GM21825 (cell line): Measurements from ENCODE around the gene ANK3.
"Not testable (repeated sequence)": the region's sequence is repeated elsewhere in the genome, so short reads cannot be mapped to it uniquely, and the experiment has no call there.

ENCODE experiments used
- ATAC-seq: cut with Tn5 transposase; IDR thresholded peaks from one replicate; pipeline ENCODE4 v1.9.1; 2021; ENCODE audit warnings: mild to moderate bottlenecking, moderate library complexity; ENCODE audit not compliant: unreplicated experiment

The ANK3 gene

DNA sequence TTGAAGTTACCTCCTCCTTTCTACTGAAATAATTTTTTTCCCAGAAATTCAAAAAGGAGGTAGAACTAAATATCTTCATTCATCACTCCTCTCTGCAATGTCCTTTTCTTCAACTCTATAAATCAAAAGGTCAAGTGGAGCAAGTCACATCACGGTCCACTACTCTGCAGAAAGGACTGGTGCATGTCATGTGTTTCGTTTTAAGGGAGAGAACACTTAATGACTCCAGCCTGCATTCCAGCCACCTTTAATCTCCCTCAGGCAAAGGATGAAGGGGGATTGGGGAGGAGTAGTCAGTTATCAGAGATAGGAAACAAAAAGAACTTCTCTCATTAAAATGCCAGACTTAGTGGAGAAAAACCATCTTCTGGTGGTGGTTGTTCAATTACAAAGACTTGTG lies 78.9 kb downstream of the ANK3 start:
- no peak for ATAC-seq

DNA sequence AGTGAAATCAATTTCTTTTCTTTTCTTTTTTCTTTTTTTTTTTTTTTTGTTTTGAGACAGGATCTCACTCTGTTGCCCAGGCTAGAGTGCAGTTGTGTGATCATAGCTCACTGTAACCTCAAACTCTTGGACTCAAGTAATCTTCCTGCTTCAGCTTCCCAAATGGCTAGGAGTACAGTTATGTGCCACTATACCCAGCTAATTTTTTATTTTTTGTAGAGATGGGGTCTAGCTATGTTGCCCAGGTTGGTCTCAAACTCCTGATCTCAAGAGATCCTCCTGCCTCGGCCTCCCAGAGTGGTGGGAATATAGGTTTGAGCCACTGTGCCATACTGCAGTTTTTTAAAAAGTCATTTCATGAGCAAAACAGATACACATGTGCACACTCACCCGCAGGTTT lies 79.8 kb downstream of the ANK3 start:
- no peak for ATAC-seq

DNA sequence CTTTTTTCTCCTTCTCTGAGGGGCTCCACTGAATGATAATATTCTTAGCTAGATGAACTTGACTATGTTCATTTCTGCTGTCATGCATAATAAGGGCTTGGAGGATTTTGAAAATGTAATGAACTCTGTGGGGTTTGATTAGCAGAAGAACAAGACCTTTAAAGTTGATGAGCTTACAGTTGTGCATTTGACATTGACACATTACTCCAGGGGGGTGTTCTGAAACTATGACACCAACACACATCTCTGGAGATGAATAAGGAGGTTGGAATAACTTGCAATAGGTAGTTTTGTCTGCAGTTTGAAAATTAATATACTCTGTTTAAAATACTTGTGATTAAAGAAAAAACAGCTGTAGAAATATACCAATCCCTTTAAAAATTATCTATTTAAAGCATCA lies 80.3 kb downstream of the ANK3 start:
- no peak for ATAC-seq

DNA sequence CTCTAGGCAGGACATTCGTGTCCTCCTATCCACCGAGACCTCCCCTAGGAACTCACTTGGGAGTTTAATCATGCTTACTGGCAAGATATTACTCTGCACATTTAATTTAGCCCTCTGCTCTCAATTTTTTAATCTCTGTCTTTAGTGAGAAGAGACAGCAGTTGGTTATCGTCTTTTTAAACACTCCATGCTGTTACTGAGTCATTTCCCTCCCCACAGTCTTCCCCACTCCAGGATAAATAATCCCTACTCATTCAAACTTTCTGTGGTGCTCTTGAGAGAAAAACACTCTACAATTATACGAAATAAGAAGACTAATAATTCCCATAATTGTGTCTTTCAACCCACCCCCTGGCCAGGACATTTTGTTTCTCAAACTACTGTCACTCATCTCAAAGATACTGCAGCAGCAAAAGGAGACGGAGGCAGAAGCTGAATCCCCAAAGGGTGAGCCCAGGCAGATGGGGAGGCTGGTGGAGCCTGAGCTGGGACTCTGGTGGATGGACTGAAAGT lies 84.2 kb downstream of the ANK3 start:
- ATAC-seq, result no peak

DNA sequence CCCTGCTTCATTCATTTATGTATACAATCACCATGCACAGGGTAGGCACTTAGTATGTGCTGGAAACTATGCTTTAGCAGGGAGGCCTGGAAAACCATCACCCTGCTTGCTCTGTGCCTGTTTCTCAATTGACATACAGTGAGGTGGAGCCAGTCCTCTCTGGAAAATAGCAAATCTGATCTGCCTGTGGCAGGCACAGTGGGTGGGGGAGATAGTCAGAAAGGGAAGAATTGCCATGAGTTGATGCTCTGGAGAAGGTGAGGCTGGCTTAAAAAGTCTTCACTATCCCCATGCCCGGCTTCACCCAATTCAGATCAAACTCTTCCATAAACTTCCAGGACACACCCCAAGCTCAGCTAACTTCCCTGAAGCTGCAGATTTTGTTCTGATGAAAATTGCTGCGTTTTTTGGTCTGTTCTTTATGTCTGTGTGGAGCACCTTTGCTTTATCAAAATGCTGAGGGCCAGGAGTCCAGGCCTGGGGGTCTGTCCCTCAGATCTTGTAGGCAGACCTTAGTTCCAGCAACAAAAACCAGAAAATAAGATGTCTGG lies 84.8 kb downstream of the ANK3 start:
- no peak for ATAC-seq

DNA sequence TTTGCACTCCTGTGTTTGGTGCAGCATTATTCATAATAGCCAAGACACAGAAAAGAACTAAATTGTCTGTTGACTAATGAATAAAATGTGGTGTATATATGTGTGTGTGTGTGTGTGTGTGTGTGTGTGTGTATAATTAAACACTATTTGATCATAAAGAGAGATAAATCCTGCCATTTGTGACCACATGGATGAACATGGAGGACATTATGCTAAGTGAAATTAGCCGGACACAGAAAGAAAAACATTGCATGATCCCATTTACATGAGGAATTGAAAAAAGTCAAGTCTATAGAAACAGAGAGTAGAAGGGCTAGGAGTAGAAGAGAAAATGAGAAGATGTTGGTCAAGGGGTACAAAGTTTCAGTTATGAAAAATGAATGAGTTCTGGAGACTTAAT lies 85.9 kb downstream of the ANK3 start:
- ATAC-seq, result no peak

DNA sequence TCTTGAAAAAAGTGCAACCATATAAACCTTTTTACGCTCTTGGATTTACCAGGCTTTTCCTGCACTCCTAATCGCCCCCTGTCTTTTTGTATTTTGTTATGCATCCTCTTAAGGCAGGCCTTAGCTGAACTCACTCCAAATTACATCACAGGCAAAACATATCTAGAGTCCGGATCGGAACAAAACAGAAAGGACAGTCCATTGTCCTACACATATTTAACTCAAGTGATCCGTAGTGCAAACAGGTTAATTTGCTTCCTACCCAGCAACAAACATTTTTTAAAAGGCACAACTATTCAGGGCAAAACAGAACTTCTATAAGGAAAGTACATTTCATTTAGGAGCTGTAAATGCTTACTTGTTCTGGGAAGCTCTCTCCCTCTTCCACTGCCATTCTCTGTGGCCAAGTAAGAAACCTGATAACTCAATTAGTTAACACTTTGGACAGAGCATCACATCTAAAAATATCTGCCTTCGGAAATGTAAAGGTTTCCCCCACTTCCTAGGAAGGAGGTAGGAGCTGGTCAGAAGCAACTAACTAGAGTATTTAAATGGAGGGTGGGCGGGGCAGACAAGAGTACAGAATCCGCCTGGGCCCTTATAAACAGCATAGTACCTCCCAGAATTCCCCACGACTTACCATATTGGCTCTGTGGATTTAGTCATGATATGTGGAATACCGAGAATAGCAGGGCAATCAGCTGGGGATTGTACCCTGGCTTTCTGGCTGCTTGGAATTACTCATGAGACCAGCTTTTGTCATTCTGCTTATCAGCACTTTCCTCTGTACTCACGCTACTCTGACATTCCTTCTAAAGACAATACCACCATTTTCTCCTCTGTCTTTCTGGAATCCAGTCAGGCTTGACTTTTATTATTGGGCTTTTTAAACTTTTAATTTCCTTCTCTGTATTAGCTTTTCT lies 89.5 kb downstream of the ANK3 start:
- no peak for ATAC-seq

DNA sequence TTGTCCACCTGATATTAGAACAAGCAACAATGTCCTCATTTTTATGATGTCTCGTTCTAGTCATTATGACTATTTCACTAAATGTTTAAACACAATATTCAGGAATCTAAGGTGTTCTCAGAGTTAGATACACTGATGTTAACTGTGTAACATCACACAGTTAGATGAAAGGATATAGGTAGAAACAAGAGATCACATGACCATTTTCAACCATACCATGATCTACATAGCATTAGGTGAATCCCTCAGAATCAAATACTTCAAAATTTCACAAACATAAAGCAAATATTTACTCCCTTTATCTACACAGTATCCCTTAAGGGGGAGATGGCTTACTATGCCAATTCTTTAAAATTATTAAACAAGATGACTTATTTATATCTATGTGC lies 90.3 kb downstream of the ANK3 start:
- ATAC-seq, result no peak

DNA sequence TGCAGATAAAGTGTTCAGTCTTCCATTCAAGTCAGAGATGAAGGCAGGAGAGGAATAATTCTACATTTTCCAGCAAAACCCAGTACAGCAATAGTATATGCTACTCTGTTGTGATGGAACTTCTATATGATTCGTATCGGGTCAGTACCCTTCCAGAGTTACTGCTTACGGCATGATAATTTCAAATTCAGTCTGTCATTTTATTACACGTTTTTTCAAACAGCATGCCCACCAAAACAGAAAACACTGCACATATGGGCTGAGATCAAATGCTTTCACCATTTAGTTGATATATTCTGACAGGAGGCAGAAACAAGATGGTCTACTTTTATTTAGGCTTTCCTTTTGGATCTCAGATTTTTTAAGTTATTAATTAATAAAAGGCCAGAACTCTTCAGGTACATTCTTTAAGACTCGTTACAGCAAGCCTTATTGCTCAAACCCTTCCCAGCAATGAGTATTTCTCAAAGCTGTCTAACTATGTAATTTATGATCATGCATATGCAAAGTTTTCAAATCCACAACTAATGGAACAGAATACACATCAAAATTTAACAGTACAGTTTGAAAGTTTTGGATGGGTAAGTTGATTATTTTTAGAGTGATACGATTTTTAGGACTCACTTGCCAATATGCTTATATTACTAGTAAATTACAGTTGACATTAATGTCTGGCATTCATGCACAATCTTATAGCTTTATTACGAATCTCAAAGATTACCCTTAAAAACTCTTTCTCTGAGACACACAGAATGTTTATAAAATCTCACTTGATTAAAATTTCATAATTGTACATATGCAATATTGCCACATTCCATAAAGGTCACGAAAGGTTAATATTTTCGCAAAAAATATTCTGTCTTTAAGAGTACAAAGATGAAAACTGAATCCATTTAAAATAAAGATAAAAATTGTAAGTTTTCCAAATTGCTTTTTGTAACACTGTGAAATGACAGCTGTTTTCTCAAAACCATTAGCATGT lies 91.0 kb downstream of the ANK3 start:
- ATAC-seq, result no peak

DNA sequence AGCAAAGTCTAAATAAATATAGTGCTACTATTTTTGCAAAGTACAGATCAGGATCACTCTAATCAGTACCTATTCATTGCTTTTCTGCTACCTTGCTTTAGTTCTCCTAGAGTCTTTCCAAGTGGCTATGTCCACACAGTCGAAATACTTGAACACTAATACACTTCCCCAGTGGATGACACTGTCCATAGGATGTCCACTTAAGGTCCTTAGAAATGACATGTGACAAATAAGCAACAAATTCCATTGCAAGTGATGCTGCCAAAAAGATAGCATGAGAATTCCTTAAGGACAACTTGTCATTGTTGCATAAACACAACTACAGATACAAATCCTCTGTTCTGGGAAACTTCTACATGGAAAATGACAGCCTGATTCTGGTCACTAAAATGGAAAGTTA lies 93.6 kb downstream of the ANK3 start:
- ATAC-seq, result no peak

DNA sequence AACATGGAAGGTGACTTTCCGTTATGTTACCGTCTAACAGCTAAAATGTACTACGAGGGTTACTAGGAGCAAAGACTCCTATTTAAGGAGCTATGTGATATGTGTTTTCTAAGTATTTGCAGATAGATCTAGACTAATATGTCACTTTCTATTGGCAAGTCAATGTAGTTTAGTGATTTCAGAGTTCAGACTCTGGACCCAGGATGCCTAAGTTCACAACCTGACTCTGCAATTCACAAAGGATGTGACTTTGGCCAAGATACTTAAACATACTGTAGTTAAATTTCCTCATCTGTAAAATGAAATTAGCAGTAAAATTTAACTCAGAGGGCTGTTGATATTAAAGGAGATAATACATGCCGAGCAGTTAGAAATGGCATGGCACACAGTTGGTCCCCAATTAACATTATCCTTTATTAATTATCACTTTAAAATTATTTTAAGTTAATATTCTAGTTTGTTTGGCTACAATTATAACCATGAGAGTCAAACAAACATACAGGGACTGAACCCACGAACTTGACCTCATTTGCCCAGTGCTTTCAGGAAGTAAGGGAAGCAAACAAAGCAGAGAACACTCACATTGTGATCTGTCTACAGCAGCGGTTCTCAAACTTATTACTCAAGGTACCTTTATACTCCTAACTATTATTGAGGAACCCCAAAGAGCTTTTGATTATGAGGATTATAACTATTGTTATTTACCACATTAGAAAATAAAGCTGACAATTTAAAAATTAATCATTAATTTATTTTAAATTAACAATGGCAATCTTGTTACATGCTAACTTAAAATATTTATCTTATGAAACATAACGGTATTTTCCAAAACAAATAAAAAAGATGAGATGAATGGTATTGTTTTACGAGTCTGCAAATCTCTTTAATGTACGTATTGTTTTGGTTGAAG lies 94.4 kb downstream of the ANK3 start:
- no peak for ATAC-seq

DNA sequence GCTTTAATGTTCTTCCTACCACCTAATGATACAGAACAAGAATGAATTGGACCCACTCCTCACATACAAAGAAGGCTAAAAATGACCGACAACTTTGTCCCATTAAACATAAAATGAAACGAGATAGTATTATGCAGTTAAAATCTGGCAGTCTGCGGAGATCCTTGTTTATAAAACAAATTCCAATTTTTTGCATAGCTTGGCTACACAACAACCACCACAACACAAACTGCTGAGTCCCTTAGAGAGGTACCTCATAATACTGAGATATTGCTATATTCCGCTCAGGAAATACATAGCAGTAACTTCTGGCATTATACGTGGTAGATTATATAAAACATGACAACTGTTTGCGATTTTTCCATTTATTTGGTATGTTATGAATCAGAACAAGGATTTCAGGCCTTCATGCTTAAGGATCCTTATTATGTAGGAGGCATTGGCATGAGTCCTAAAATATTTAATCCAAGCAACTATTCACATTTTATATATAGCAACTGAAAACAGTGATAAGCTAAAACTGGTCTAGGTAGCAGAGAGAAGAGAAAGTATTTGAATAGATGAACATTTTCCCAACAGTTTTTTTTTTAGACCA lies 96.0 kb downstream of the ANK3 start:
- no peak for ATAC-seq

DNA sequence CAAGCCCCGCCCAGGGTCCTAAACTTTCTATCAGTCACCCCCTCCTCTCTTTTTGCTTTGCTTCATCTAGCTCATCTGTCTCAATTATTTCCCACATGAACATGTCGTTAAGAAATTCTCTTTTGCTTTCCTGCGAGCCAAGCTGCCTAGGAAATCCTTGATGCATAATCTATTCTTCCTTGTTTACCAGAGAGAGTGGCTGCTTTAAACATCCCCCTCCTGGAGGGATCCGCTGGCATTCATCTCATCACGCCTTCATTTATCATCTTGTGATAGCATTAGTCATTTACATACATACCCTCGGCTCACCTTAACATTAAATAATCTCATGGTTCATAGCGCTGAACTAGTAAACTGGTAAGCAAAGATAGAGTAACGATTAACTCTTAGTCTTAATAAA lies 96.7 kb downstream of the ANK3 start:
- ATAC-seq, result no peak

DNA sequence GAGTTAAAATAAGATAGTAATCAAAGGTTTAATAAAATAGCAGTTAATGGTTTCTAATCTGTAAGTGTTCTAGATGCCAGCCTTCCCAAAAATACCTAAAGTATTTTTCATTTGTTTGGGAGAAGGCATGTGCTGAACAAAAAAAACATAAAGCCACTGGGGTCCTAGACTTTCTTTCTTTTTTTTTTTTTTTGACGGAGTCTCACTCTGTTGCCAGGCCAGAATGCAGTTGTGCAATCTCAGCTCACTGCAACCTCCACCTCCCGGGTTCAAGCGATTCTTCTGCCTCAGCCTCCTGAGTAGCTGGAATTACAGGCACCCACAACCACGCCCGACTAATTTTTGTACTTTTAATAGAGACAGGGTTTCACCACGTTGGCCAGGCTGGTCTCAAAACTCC lies 97.1 kb downstream of the ANK3 start:
- ATAC-seq, result not testable (repeated sequence)

DNA sequence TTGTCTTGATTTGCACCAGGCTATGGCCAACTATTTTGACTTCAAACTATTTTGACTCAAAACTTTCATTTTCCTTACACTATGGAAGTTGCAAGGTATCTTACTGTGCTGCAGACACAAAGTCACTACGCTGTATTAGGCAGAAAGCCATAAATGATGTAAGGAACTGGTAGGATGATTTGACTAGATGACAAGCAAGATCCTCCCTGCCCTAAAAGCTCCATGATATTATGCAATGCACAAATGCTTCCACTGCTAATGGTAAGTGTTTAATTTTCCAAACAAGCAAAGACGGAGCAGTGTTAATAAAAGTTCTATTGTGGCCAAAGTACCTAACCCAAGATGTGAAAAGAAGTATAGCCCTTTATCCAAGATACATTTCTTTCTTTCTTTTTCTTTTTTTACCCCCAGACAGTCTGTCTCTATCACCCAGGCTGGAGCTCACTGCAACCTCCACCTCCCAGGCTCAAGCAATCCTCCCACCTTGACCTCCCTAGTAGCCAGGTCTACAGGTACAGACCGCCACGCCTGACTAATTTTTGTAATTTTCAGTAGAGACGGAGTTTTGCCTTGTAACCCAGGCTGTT lies 98.2 kb downstream of the ANK3 start:
- ATAC-seq, result no peak

DNA sequence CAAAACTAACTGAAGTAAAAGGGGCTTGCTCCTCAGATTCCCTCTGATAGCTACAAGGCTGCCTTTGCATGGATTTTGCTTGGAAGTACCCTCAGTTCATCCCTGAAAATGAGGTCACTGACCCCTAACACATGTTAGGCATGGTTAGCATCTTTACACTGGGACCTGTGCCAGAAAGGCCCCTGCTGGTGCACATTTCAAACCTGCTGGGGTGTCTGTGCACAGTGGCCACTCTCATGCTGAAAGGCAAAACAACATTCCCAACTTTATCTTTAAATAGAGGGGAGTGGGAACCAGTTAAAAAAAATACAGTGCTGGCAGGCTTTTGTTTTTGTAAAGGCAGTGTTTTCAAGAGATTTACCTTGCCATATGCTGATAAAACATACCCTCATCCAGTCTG lies 99.1 kb downstream of the ANK3 start:
- ATAC-seq, result no peak

DNA sequence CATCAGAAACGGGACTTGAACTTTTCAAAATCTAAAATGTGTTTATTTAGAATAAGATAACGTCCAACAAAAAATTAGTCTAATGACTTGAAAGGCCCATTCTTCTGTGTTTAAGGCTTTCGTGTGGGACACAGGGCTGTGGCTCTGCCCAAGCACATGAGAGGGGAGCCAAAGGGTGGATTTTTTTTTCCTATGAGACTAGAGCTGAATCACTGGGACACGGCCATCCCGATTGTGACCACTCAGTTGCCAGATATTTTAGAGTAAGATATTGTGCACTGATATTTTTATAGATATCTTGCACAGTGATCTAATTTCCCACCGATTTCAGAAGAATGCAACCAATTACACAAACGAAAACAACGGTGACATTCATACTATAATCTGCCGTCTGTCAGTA lies 99.9 kb downstream of the ANK3 start:
- no peak for ATAC-seq

DNA sequence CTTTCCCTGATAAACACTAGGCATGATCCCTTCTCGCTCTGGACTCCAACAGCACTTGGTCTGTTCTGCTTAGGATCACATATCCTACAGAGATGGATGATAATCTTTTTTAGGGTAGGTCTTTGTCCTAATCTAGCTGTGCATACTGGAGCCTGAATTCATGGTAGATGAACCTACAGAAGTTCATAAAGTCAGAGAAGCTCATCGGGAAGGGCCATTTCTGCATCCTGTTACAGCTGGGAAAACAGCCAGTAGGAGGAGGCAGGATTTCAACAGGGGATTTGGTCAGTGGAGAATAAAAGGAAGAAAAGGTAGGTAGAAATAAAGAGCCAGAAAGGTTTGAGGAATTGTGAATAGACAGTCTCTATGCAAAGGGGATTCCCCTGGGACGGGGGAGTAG lies 101.4 kb downstream of the ANK3 start:
- no peak for ATAC-seq

DNA sequence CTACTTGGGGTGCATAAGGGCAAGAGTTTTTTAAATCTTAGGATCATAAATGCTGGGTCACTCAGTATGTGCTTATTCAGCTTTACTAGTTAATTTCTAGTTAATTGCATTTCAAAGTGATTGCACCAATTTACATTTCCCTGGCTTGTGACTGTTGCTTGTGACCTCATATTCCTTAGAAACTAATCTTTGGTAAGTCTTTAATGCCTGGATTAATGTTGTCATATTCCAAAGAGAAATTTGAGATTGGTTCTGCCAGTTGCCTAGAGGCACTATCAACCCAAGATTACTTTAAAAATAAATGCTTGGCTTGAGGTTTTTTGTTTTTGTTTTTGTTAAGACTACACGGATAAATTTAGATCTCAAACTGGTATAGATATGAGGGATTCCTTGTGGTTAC lies 103.1 kb downstream of the ANK3 start:
- ATAC-seq, result no peak

DNA sequence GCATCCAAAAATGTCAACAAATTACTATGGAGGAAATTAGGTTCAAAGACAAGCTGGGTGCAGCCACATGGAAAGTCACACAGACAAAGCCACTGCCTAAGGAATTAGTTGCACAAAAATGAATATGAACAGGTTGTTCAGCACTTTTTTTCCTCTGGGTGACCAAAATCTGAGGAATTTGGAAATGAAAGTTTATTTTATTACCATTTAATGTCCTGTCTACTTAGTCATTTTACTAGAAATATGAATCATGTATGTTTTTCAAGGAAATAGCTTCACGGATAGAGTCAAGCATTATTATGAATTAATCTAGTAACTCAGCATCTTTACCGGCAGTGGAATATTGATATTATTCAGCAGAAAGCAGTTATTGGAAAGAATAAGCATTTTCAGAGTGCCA lies 106.3 kb downstream of the ANK3 start:
- ATAC-seq, result no peak
